Activated T-helper 1 cell treated with anti-CD3 and anti-CD28 coated beads, Interleukin-2, amount 50 U/mL, for 16 hours (primary cell): ENCODE data around the gene ASTN2.

Source experiments
- DNase-seq, 2 donors: peaks; one replicate each; pipeline ENCODE4 v3.0.0-alpha.2; 2020; ENCODE audit warnings: low read depth in 1 of 2, low spot score in 1 of 2

The ASTN2 gene

DNA sequence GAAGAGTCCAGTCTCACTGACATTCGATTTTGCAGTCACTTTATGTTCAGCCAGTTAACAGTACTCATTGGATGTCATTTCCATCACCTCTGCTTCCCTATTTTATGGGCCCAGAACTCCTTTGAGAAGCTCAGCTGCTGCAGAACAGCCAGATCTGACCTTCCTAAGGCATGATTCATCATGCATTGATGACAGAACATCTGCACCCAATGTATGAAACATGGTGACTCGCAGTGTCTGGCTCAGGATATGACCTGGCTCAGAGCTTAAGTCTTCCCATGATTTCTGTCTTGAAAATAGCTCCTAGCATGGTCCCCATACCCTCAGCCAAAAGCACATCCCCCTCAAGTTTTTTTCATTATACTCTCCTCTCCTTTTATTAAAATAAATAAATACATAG is 820.3 kb downstream of the ASTN2 start:
- DNase-seq, result no peak

- DNase-seq, result no peak
These were observed 821.9 kb downstream of the ASTN2 start for GRCh38 chr9:116592970-116593369.

DNA sequence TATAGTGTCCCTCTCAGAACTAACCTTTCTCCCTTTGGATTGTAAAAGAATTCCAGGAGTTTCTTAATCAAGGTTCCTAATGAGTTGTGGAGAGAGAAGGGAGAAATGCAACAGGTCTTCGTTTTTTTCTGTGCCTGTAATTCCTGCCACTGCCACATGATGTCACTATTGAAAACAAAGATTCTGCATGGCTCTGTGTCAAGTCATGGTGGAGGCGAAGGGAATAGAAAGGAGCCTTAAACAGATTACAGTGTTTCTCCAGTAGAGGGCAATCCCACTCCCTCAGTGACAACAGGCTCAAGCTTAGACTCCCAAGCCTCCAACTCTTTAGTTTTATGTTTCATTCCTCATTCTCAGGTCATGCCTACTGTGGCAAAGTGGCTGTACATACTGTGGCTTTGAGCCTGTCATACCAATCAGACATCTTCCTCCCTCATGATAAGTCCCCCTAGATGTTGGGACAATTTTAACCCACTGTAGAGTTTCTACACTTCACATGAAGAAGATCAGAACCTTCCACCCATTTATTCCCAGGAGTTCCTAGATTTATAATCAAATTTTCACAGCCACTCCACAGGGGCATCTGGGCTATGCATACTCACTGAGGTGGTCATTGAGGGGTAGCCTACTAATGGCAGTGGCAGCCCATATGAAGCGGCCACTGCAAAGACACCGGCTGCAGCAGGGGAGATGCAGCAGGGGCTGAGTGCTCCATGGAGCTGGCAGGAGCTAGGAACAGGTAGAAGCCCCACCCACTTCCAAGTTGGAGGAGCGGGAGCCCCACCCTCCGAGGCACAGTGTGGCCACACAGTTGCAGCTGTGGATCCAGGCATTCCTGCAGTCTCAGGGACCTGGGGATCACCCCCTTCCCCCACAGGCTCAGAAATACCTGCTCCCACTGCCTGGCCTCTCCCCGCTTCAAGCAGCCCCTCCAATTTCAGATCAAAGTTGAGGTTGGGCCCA is 825.2 kb downstream of the ASTN2 start:
- no peak for DNase-seq

DNA sequence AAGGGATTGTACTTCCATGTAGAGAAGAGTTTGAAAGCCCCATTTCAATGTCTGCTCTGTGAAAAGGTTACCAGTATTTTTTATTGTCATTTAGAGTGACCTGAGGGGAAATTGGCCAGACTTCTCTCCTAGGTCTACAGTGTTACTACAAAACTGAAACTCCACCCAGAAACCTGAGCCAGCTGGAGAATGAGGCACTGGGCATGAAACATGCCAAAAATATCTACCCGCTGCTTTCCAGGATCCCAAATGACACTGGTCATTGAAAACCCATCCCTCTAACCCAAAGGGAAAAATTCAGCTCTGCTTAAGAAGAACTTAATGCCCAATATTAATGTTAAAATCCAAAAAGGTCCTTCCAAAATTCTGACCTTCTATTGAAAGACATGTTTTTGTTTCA is 826.9 kb downstream of the ASTN2 start:
- DNase-seq, result no peak

DNA sequence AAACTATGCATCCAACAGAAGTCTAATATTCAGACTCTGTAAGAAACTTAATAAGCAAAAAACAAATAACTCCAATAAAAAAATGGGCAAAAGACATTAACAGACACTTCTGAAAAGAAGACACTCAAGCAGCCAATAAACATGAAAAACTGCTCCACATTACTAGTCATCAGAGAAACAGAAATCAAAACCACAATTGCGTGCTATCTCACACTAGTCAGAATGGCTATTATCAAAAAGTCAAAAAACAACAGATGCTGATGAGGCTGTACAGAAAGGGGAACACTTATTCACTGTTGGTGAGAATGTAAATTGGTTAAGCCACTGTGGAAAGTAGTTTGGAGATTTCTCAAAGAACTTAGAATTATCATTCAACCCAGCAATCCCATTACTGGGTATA is 829.0 kb downstream of the ASTN2 start:
- no peak for DNase-seq

GRCh38 chr9:116585204-116585603 is 829.7 kb downstream of the ASTN2 start:
- DNase-seq, result no peak

GRCh38 chr9:116580853-116581252 is 834.0 kb downstream of the ASTN2 start:
- DNase-seq, result no peak

GRCh38 chr9:116576386-116576785 is 838.5 kb downstream of the ASTN2 start:
- DNase-seq, result no peak

- no peak for DNase-seq
These were observed 840.7 kb downstream of the ASTN2 start for GRCh38 chr9:116574027-116574679.

DNA sequence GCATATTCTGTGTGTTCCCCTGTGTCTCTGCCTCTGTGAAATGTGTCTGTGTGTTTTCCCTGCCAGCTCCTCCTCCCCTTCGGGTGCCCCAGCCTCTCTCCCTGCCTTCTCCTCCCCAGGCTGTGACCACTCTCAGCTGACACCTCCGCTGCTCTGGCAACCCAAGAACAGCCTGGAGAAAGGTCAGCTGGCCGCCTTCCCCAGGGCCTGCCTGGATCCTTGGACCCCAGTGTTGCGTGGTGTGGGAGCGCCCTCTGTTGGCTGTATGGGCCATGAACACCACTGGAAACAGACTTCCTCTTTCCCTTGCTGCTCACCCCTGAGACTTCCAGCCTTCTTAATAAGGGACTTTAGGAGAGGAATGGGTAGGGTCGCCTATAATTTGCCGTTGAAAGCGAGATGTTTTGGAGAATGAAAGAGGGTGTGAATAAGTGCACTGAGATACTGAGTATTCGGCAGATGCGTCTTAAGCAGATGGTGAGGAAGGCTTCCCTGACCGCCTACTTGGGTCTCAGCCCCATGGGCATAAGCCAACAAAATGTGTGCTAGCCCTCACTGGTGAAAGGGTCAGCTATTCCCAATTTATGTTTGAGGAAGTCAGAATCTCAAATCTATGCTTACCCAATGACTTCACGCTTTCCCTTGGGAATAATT is 842.6 kb downstream of the ASTN2 start:
- DNase-seq, result no peak

DNA sequence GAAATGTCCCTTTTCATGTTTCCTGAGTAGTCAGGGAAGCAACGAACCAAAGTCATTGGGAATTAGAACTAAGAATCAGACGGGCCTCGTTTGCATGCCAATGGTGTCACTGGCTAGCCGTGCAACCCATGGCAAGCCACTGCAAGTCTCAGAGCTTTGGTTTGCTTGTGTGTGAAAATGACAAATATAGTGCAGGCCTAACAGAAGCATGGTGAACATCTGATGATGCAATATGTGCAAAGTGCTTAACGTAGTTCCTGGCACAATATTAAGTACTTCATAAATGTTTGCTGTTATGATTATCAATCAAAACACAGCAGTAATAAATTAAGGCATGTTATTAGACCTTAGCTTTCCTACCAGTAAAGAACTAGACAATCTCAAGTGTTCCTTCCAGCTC is 845.7 kb downstream of the ASTN2 start:
- DNase-seq, result no peak

DNA sequence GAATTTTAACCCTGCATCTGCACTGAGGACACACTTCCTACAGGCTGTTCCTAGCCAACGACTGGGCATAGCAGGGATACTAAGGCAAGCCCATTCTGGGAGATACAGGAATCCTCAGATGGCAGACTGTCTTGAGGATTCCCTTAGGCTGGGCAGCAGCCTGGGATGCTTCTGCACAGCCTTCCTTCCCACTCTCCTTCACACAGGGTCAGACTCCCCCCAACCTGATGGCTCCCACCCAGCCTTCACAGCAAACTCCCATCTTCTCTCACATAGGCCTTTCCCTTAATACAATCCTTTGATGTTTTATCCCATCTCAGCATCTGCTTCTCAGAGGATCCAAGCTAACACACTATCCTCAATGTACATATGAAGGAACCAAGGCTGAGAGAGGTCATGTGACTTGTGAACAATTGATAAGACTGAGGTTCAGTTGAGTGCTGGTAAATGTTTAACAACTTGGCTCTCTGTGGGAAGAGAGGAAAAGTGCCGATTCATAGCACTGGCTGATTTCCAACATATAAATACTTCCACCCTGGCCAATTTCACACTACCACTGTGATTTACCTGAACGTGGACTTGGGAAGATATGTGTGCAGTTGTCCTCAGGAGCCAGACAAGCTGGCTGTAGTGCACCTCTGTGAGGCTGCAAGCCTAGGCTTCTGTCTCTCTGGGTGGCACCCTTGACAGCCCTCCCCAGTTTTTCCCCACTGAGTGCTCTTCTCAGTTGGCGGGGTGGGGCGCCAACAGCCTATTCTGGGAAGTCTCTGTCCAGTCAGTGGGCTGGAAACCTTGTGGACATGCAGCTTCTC is 848.0 kb downstream of the ASTN2 start:
- DNase-seq, result no peak

DNA sequence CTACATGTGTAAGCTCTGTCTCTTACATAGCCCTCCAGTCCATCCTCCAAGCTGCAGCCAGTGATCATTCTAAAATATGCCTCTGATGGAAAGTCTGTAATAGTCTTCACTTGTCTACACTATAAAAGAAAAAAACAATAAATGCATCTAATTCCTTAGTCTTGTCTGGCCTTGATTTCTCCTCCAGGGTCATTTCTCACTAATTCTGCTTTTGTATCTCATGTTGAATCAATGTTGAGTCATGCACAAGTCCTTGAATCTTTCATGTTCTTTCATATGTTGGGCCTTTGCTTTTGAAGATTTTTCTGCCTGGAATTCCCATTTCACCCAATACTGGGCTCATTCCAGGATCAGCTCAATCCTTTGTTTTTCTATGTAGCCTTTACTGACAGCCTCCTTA is 848.9 kb downstream of the ASTN2 start:
- DNase-seq, result no peak

DNA sequence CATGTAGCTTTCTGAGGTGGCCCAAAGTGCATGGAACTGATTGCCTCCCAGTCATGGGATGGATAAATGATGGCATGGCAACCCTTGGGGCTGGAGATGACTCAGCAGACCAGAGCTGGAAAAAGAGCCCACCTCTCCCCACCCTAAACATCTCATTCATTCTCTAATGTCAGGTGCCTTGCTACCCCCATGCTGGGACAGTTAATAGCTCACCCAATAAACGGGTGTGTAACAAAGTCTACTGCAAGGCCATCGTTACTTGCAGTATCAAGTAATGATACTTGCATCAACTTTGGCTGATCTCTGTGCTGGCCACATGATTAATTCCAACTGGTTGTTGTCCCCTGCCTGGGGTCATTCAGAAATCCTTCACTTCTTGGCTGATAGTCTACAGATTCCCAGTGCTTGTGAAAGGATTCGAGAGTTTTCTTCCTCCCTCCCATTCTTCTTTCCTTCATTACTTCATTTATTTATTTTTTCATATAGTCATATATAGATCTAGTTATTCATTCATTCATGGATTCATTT is 850.5 kb downstream of the ASTN2 start:
- DNase-seq, result no peak

DNA sequence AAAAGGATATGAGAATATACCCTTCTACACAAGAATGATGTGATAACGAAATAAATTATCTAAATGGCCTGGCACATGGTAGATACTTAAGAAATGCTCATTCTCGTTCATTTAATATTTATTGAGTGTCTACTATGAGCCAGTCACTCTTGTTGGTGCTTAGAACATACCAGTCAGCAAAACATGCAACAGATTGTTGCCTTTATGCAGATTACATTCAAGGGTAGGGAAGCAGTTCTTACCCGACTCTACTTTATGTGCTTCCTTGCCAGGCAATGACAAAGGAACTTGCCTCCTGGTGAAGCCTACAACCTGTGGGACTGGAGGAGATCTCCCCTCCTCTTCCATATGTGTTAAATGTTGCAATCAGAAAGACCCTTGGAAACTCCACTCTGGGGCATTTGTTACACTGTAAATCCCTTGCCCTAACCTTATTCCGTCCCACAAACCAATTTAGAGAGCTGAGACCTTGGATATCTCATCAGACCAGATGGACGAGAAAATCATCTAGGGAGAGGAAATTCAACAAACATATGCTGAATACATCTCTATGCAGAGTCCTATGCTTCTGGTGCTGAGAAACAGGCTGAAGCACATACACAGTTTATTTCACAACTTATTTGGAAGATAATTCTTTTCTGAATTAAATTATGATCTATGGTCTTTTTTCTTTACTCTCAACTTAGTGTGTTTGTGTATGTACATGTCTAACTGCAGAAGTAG is 855.9 kb downstream of the ASTN2 start:
- DNase-seq, result no peak

- DNase-seq, result no peak
These were observed 856.8 kb downstream of the ASTN2 start for GRCh38 chr9:116558035-116558434.

- DNase-seq, result no peak
These were observed 859.2 kb downstream of the ASTN2 start for GRCh38 chr9:116555556-116556155.

DNA sequence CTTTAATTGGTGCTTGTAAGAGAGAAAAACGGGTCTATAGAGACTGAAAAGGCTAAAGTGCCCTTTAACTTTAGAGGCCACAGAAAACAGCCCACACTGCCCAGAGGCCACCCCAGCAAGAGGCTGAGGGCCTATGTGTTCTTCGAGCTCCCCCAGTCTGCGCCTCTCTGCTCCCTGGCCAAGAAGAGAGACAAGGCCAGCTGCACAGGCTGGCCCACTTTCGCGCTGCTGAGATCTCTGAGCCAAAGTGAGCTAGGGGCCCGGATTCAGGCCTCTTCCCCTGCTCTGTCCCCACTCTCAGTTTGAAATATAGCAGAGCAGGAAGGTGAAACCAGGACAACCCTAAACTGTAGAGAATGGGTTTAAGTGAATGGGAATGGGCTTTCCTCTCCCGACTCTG is 859.7 kb downstream of the ASTN2 start:
- no peak for DNase-seq

DNA sequence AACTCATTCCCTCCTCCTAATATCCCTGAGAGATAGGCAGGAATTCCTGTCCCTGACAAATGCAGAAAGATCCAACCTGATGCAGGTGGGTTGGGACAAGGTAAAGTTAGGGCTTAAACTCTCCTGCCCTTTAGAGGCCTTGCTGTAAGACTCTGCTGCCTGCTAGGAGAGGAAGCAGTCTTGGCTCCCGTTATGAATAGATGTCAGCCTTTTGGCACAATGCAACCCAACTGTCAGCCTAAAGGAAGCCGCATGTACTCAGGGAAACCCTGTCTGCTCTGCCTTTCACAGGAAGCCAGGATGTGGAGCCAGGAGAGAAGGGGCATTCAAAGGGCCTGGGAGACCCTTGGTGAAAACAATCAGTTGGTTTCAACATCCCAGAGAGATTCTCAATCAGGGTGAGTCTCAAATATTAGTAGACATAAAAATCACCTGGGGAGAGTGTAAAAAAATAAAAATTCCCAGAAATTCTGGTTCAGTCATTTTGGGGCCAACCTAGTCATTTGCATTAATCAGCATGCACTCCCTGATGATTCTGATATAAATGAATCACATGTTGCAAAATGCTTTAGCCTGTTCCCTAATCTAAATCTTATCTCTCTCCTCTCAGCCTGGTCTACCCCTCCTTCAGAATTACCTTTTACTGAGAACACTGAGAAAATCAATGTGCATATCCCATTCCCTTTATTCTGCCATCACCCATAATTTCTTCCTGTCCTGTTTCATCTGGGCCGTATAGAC is 864.0 kb downstream of the ASTN2 start:
- no peak for DNase-seq
